GM23338 (cell line): ENCODE results near the gene TOMM40.

ENCODE experiments used
- CREB1 ChIP-seq: fragments of 250-450 bp; sonication (Bioruptor Pico); IDR thresholded peaks from 2 replicates; pipeline ENCODE4 v1.5.0; 2020; ENCODE audit warnings: low read depth, mild to moderate bottlenecking, moderate library complexity
- EZH2 ChIP-seq: fragments of 200-600 bp; sonication (generic); IDR thresholded peaks from one replicate; pipeline ENCODE4 v1.8.0; 2017; ENCODE audit warnings: antibody characterized with exemption, mild to moderate bottlenecking, low read depth; ENCODE audit not compliant: unreplicated experiment
- EZH2phosphoT487 ChIP-seq: fragments of 200-600 bp; sonication (generic); IDR thresholded peaks from one replicate; pipeline ENCODE4 v1.8.1; 2018; ENCODE audit warnings: antibody characterized with exemption; ENCODE audit not compliant: unreplicated experiment
- JUNB ChIP-seq: IDR thresholded peaks from one replicate; pipeline ENCODE4 v1.6.1; 2016; ENCODE audit warnings: antibody characterized with exemption; ENCODE audit not compliant: unreplicated experiment
- NANOG ChIP-seq: IDR thresholded peaks from 2 replicates; pipeline ENCODE4 v1.6.1; 2016; ENCODE audit warnings: antibody characterized with exemption, borderline replicate concordance
- POLR2AphosphoS5 ChIP-seq: IDR thresholded peaks from 2 replicates; pipeline ENCODE4 v1.6.1; 2016; ENCODE audit warnings: antibody characterized with exemption, low read depth
- TF ChIP-seq, protein P1 (sequence below), 2 experiments: fragments of 200-600 bp in 1 of 2; sonication (generic) in 1 of 2; conservative IDR thresholded peaks; 2 replicates each; pipeline versions ENCODE4 v1.5.1 to v1.6.1; 2016 to 2017; ENCODE audit warnings: antibody characterized with exemption in 2 of 2, low read depth in 2 of 2, mild to moderate bottlenecking in 2 of 2, moderate library complexity in 1 of 2

DNA sequence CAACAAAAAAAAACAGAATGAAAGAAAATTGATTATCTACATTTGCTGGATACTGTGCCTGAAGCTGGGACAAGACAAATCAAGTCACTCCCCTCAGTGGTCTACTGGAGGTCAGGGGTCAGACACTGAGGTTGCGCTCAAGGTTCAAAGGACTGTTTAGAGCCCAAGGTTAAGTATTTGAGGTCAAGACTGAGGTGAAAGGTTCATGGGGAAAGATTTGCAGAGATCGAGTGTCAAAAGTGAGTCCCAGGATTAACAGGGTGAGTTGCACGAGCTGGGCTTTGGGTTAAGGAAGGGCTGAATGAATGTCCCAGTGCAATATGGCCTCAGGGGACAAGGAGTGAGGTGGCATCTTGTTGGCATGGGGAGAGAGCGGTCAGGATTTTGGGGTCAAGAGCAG lies 3.4 kb upstream of the TOMM40 start:
- TF ChIP-seq EZH2phosphoT487: no peak
- no peak for TF ChIP-seq EZH2
- TF ChIP-seq, protein P1, sequence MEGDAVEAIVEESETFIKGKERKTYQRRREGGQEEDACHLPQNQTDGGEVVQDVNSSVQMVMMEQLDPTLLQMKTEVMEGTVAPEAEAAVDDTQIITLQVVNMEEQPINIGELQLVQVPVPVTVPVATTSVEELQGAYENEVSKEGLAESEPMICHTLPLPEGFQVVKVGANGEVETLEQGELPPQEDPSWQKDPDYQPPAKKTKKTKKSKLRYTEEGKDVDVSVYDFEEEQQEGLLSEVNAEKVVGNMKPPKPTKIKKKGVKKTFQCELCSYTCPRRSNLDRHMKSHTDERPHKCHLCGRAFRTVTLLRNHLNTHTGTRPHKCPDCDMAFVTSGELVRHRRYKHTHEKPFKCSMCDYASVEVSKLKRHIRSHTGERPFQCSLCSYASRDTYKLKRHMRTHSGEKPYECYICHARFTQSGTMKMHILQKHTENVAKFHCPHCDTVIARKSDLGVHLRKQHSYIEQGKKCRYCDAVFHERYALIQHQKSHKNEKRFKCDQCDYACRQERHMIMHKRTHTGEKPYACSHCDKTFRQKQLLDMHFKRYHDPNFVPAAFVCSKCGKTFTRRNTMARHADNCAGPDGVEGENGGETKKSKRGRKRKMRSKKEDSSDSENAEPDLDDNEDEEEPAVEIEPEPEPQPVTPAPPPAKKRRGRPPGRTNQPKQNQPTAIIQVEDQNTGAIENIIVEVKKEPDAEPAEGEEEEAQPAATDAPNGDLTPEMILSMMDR (conservative IDR thresholded peaks at IDR 0.05; ENCODE audit: low read depth in 2 of 2): no peak
- no peak for TF ChIP-seq JUNB
- TF ChIP-seq POLR2AphosphoS5: no peak
- TF ChIP-seq NANOG: no peak
- TF ChIP-seq CREB1 (CRISPR knock-in tag): no peak
